ENCODE results near the gene SYPL2. TPM values are rescaled to one million over a fixed set of nuclear protein-coding genes. Genes with fewer than 3 reads are reported as not detected.

SYPL2 gene
- total and polyA plus RNA-seq, 2 donors (not counting 1 experiment from before 2014, with no cell fraction given) = not detected

GRCh38 chr1:109479901-109480300 is 13.6 kb downstream of the SYPL2 start:
- Histone ChIP-seq H3K27me3 (replicated peaks in 1 of 4; ENCODE audit: control extremely low read depth in 1 of 4, control insufficient read depth in 3 of 4, insufficient read depth in 4 of 4, low read length in 3 of 4) (peaks cover 0 to 53% (median 21%) of the 10 kb centered on the region in 4 experiments), H3K9me3 (ENCODE audit: control extremely low read depth in 1 of 3, control insufficient read depth in 2 of 3, insufficient read depth in 1 of 3, low read length in 2 of 3) (peaks cover 0 to 5% (median 0%) of the 10 kb centered on the region in 3 donors), H3K27ac (ENCODE audit: low read length in 2 of 2) (no peak overlapping the region), H3K4me1 (ENCODE audit: control insufficient read depth in 2 of 2, insufficient read depth in 2 of 2, low read length in 2 of 2) (peaks cover 11 to 17% of the 10 kb centered on the region in 2 donors), H4K20me1 (ENCODE audit: control insufficient read depth, insufficient read depth, low read length, poor library complexity, severe bottlenecking) (no peaks in the 10 kb centered on the region), H3K9ac (ENCODE audit: low read length) (no peak overlapping the region), H3K36me3 (replicated peaks in 1 of 2; ENCODE audit: control extremely low read depth in 1 of 2, control insufficient read depth in 1 of 2, extremely low read depth in 1 of 2, insufficient read depth in 2 of 2, low read length in 1 of 2) (no peaks in the 10 kb centered on the region), H3K4me3 (ENCODE audit: control extremely low read depth in 1 of 5, extremely low read depth in 1 of 5, insufficient read depth in 1 of 5, low read depth in 2 of 5, low read length in 4 of 5) (no peak overlapping the region), H3K79me2 (ENCODE audit: control insufficient read depth, insufficient read depth, low read length) (peaks cover 9% of the 10 kb centered on the region), H2AFZ (ENCODE audit: insufficient read depth, low read depth, low read length, poor library complexity, severe bottlenecking) (no peak overlapping the region), H3K4me2 (replicated peaks; ENCODE audit: low read depth, low read length, poor library complexity, severe bottlenecking) (no peak overlapping the region)
- TF ChIP-seq CTCF (IDR thresholded peaks at IDR 0.05) (no peak), EZH2 (IDR thresholded peaks at IDR 0.05; ENCODE audit: borderline replicate concordance, insufficient read depth, low read depth, low read length, poor library complexity, severe bottlenecking) (no peak)
- intact Hi-C loops (cut with micrococcal nuclease) = loop anchor here (5.0 to 10.0 kb wide), 3 partner anchors 137 to 927 kb away; partner anchors contain the start of genes AMPD2, GNAT2, GSTM4 and LAMTOR5
- Mint-ChIP-seq H3K4me1 (peaks cover 21% of the 10 kb centered on the region), H3K4me3 (no peak overlapping the region), H3K27me3 (peaks cover 56% of the 10 kb centered on the region), H3K27ac (no peak overlapping the region), H3K9me3 (ENCODE audit: insufficient read depth) (no peaks in the 10 kb centered on the region)
- no peak for ATAC-seq (ENCODE audit: low read depth)
- POLR2A ChIA-PET = no interaction called here
- CTCF ChIA-PET = interaction anchor here (1.5 kb wide), 1 partner anchor 52 kb away, joined by 5 read pairs; no protein-coding TSS in a partner anchor
- DNase-seq = no peak
- 100% methylated on average over 2 of the region's 3 CpGs for WGBS (ENCODE audit: insufficient coverage)

GRCh38 chr1:109481646-109482045 is 15.3 kb downstream of the SYPL2 start:
- H2AFZ ChIP-seq (ENCODE audit: insufficient read depth, low read depth, low read length, poor library complexity, severe bottlenecking) = no peak overlapping the region
- no peak overlapping the region for H3K9ac ChIP-seq (ENCODE audit: low read length)
- H4K20me1 ChIP-seq (ENCODE audit: control insufficient read depth, insufficient read depth, low read length, poor library complexity, severe bottlenecking) = no peaks in the 10 kb centered on the region
- H3K36me3 ChIP-seq (replicated peaks in 1 of 2; ENCODE audit: control extremely low read depth in 1 of 2, control insufficient read depth in 1 of 2, extremely low read depth in 1 of 2, insufficient read depth in 2 of 2, low read length in 1 of 2) = no peaks in the 10 kb centered on the region
- no peak for TF ChIP-seq CTCF (IDR thresholded peaks at IDR 0.05)
- TF ChIP-seq EZH2 (IDR thresholded peaks at IDR 0.05; ENCODE audit: borderline replicate concordance, insufficient read depth, low read depth, low read length, poor library complexity, severe bottlenecking) = no peak
- H3K4me3 ChIP-seq (ENCODE audit: control extremely low read depth in 1 of 5, extremely low read depth in 1 of 5, insufficient read depth in 1 of 5, low read depth in 2 of 5, low read length in 4 of 5) = no peak overlapping the region
- ATAC-seq (ENCODE audit: low read depth) = no peak
- no peak for DNase-seq
- Mint-ChIP-seq H3K27ac (no peak overlapping the region), H3K4me3 (no peak overlapping the region), H3K4me1 (peaks cover 28% of the 10 kb centered on the region), H3K9me3 (ENCODE audit: insufficient read depth) (no peaks in the 10 kb centered on the region), H3K27me3 (peaks cover 39% of the 10 kb centered on the region)
- WGBS (ENCODE audit: insufficient coverage) = 86% methylated on average over 1 of the region's 2 CpGs
- intact Hi-C loops (cut with micrococcal nuclease) = loop anchor here (5.0 to 10.0 kb wide), 3 partner anchors 136 to 926 kb away; partner anchors contain the start of genes AMPD2, GNAT2, GSTM4 and LAMTOR5
- H3K27me3 ChIP-seq (replicated peaks in 1 of 4; ENCODE audit: control extremely low read depth in 1 of 4, control insufficient read depth in 3 of 4, insufficient read depth in 4 of 4, low read length in 3 of 4) = peaks cover 0 to 37% (median 14%) of the 10 kb centered on the region in 4 experiments
- ChIA-PET POLR2A (no interaction called here), CTCF (interaction anchor here (2.3 to 37.9 kb wide), 3 partner anchors 9 to 50 kb away, joined by 8 to 926 read pairs (median 46); partner anchors contain the start of genes CYB561D1 and GPR61)
- peaks cover 16% of the 10 kb centered on the region for H3K79me2 ChIP-seq (ENCODE audit: control insufficient read depth, insufficient read depth, low read length)
- H3K4me1 ChIP-seq (ENCODE audit: control insufficient read depth in 2 of 2, insufficient read depth in 2 of 2, low read length in 2 of 2) = peaks cover 12 to 23% of the 10 kb centered on the region in 2 donors
- no peak overlapping the region for H3K27ac ChIP-seq (ENCODE audit: low read length in 2 of 2)
- no peak overlapping the region for H3K4me2 ChIP-seq (replicated peaks; ENCODE audit: low read depth, low read length, poor library complexity, severe bottlenecking)
- peaks cover 0 to 5% (median 0%) of the 10 kb centered on the region in 3 donors for H3K9me3 ChIP-seq (ENCODE audit: control extremely low read depth in 1 of 3, control insufficient read depth in 2 of 3, insufficient read depth in 1 of 3, low read length in 2 of 3)

Data from B cell (primary cell).